Neuron (in vitro differentiated cells): ENCODE results near the gene TBRG4.

ENCODE experiments used
- H2AFZ ChIP-seq: one replicate; pipeline ENCODE4 v1.6.1; 2013; ENCODE audit warnings: low read depth, mild to moderate bottlenecking, inconsistent platforms, low read length, moderate library complexity
- H3K27me3 ChIP-seq: one replicate; pipeline ENCODE4 v1.6.1; 2013; ENCODE audit warnings: low read length; ENCODE audit not compliant: insufficient read depth
- H3K36me3 ChIP-seq: one replicate; pipeline ENCODE4 v1.6.1; 2013; ENCODE audit warnings: low read length; ENCODE audit not compliant: insufficient read depth
- H3K4me1 ChIP-seq: one replicate; pipeline ENCODE4 v1.6.1; 2013; ENCODE audit warnings: low read length; ENCODE audit not compliant: insufficient read depth
- H3K4me3 ChIP-seq: 2 replicates; pipeline ENCODE4 v1.5.1; 2013; ENCODE audit warnings: mild to moderate bottlenecking, low read length, moderate library complexity
- H3K9me3 ChIP-seq: one replicate; pipeline ENCODE4 v1.6.1; 2013; ENCODE audit warnings: low read length

Gene TBRG4

GRCh38 chr7:45069444-45070253, 41.8 kb downstream of the TBRG4 start:
- Histone ChIP-seq H3K4me1 (no peaks in the 10 kb centered on the region), H3K27me3 (no peaks in the 10 kb centered on the region), H3K4me3 (no peak overlapping the region), H3K9me3 (no peaks in the 10 kb centered on the region), H2AFZ (no peak overlapping the region), H3K36me3 (peaks cover 61% of the 10 kb centered on the region)

- H2AFZ ChIP-seq, result no peak overlapping the region
- peaks cover 61% of the 10 kb centered on the region for H3K36me3 ChIP-seq
- H3K9me3 ChIP-seq, result no peaks in the 10 kb centered on the region
- H3K4me3 ChIP-seq, result no peak overlapping the region
- H3K27me3 ChIP-seq, result no peaks in the 10 kb centered on the region
- H3K4me1 ChIP-seq, result no peaks in the 10 kb centered on the region
Observed at GRCh38 chr7:45068236-45069023, 43.1 kb downstream of the TBRG4 start.

- Histone ChIP-seq H3K4me3 (no peak overlapping the region), H3K36me3 (peaks cover 56% of the 10 kb centered on the region), H3K9me3 (no peaks in the 10 kb centered on the region), H3K27me3 (no peaks in the 10 kb centered on the region), H3K4me1 (no peaks in the 10 kb centered on the region), H2AFZ (no peak overlapping the region)
Observed at GRCh38 chr7:45067582-45067981, 43.9 kb downstream of the TBRG4 start.

- Histone ChIP-seq H3K9me3 (no peaks in the 10 kb centered on the region), H3K4me1 (no peaks in the 10 kb centered on the region), H3K27me3 (no peaks in the 10 kb centered on the region), H3K36me3 (peaks cover 51% of the 10 kb centered on the region), H2AFZ (no peak overlapping the region), H3K4me3 (no peak overlapping the region)
Observed at GRCh38 chr7:45066409-45066808, 45.1 kb downstream of the TBRG4 start.

- no peaks in the 10 kb centered on the region for H3K27me3 ChIP-seq
- no peak overlapping the region for H2AFZ ChIP-seq
- H3K4me1 ChIP-seq, result no peaks in the 10 kb centered on the region
- H3K9me3 ChIP-seq, result no peaks in the 10 kb centered on the region
- H3K36me3 ChIP-seq, result peaks cover 48% of the 10 kb centered on the region
- no peak overlapping the region for H3K4me3 ChIP-seq
Observed at GRCh38 chr7:45065031-45065995, 46.2 kb downstream of the TBRG4 start.

GRCh38 chr7:45064047-45064725, 47.3 kb downstream of the TBRG4 start:
- no peaks in the 10 kb centered on the region for H3K9me3 ChIP-seq
- peaks cover 39% of the 10 kb centered on the region for H3K36me3 ChIP-seq
- no peaks in the 10 kb centered on the region for H3K27me3 ChIP-seq
- no peaks in the 10 kb centered on the region for H3K4me1 ChIP-seq
- H2AFZ ChIP-seq, result no peak overlapping the region
- H3K4me3 ChIP-seq, result no peak overlapping the region

GRCh38 chr7:45061806-45062425, 49.6 kb downstream of the TBRG4 start:
- H3K9me3 ChIP-seq, result no peaks in the 10 kb centered on the region
- H3K4me3 ChIP-seq, result no peak overlapping the region
- no peak overlapping the region for H2AFZ ChIP-seq
- no peaks in the 10 kb centered on the region for H3K4me1 ChIP-seq
- peaks cover 26% of the 10 kb centered on the region for H3K36me3 ChIP-seq
- no peaks in the 10 kb centered on the region for H3K27me3 ChIP-seq

- Histone ChIP-seq H3K4me1 (no peaks in the 10 kb centered on the region), H2AFZ (no peak overlapping the region), H3K36me3 (peaks cover 26% of the 10 kb centered on the region), H3K4me3 (no peak overlapping the region), H3K9me3 (no peaks in the 10 kb centered on the region), H3K27me3 (no peaks in the 10 kb centered on the region)
Observed at GRCh38 chr7:45061352-45061751, 50.1 kb downstream of the TBRG4 start.

- Histone ChIP-seq H2AFZ (no peak overlapping the region), H3K9me3 (no peaks in the 10 kb centered on the region), H3K4me3 (no peak overlapping the region), H3K27me3 (no peaks in the 10 kb centered on the region), H3K36me3 (peaks cover 21% of the 10 kb centered on the region), H3K4me1 (no peaks in the 10 kb centered on the region)
Observed at GRCh38 chr7:45060295-45060694, 51.2 kb downstream of the TBRG4 start.

GRCh38 chr7:45057878-45058277, 53.6 kb downstream of the TBRG4 start:
- Histone ChIP-seq H3K4me3 (no peak overlapping the region), H3K36me3 (peaks cover 2% of the 10 kb centered on the region), H3K9me3 (no peaks in the 10 kb centered on the region), H2AFZ (no peak overlapping the region), H3K4me1 (no peaks in the 10 kb centered on the region), H3K27me3 (no peaks in the 10 kb centered on the region)

GRCh38 chr7:45055594-45056219, 55.8 kb downstream of the TBRG4 start:
- Histone ChIP-seq H3K9me3 (no peaks in the 10 kb centered on the region), H3K4me1 (no peaks in the 10 kb centered on the region), H3K27me3 (no peaks in the 10 kb centered on the region), H3K4me3 (no peak overlapping the region), H2AFZ (no peak overlapping the region), H3K36me3 (peaks cover under 1% of the 10 kb centered on the region)

GRCh38 chr7:45055016-45055415, 56.5 kb downstream of the TBRG4 start:
- no peaks in the 10 kb centered on the region for H3K9me3 ChIP-seq
- peaks cover 8% of the 10 kb centered on the region for H3K36me3 ChIP-seq
- no peak overlapping the region for H2AFZ ChIP-seq
- no peak overlapping the region for H3K4me3 ChIP-seq
- no peaks in the 10 kb centered on the region for H3K27me3 ChIP-seq
- no peaks in the 10 kb centered on the region for H3K4me1 ChIP-seq
